HG03442 (cell line): ENCODE data around the gene BAHCC1.

Experiments used
- ATAC-seq: cut with Tn5 transposase; IDR thresholded peaks from one replicate; pipeline ENCODE4 v1.9.1; 2021; ENCODE audit warnings: mild to moderate bottlenecking, moderate library complexity; ENCODE audit not compliant: unreplicated experiment

BAHCC1 gene

DNA sequence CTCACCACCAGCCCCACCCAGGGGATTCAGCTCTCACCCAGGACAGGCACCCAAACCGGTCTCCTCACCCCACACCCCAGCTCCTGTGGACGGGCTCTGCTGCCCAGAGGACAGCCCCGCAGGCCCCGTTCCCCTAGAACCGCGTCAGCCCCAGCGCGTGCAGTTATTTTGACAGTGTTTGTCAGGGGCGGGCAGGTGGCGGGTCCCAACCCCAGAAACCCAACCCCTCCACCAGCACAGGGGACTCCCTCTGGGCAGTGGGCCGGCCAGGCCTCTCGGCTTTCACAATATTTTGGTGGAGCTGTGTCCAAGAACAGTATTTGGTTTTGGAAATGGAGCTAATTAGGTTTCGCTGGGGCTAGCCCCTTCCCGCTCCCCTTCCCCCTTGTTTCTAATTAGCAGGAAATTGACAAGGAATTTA, 44.8 kb downstream of the BAHCC1 start:
- ATAC-seq = no peak

DNA sequence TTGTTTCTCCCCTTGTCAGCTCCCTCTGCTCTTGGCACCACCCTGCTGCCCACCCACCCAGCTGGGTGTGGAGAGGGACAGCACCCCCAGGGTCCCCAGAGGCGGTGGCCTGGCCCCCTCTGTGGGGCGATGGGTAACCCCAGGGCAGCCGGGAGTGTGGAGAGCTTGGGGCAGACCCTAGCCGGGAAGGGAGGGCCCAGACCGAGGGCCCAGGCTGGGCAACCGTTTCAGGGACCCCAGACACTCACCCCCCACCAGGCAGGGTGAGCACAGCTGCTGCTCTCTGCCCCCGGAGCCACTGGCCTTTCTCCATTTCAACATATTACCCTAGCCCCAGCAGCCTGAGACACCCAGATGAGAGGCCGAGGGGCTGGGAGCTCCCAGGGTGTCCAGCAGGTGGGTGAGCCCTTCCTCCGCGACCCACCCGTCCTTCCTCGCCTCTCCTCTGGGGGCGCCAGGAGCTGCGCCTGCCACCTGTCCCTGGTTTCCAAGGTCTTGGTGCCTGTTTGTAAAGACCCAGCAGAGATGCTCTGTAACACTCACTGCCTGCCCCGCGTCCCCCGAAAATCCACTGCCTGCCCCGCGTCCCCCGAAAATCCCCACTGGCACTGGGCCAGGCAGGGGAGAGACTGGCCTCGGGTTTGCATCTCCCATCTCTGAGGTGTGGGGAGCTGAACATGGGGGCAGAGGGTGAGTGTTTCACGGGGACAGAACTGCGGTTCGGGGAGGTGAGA, 45.4 kb downstream of the BAHCC1 start:
- no peak for ATAC-seq

DNA sequence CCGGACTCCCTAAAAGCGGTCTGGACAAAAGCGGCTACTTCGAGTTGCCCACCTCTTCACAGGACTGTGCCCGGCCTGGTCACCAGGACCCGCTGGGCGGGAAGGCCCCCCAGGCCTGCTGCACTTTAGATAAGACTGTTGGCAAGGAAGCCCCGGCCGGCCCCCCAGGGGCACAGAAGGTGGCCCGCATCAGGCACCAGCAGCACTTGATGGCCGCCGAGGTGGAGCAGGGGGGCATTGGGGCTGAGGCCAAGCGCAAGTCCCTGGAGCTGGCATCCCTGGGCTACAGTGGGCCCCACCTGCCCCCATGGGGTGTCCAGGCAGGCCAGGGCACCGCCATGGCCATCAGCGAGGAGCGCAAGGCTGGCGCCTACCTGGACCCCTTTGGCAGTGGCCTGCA, 47.5 kb downstream of the BAHCC1 start:
- ATAC-seq = no peak

DNA sequence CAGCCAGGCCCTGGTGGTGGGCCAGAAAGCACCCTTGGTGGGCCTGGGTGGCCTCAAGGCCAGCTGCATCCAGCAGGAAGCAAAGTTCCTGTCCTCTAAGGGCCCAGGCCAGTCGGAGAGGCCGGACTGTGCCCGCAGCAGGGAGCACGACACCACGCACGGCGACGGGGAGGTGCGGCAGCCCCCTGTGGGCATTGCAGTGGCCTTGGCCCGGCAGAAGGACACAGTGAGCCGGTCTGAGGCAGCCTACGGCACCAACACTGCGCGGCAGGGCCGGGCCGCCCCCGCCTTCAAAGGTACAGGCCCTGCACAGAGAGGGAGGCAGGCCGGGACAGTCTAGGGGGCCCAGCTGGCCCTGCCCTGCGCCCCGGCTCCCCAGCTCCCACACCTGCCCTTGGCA, 48.0 kb downstream of the BAHCC1 start:
- ATAC-seq = no peak

DNA sequence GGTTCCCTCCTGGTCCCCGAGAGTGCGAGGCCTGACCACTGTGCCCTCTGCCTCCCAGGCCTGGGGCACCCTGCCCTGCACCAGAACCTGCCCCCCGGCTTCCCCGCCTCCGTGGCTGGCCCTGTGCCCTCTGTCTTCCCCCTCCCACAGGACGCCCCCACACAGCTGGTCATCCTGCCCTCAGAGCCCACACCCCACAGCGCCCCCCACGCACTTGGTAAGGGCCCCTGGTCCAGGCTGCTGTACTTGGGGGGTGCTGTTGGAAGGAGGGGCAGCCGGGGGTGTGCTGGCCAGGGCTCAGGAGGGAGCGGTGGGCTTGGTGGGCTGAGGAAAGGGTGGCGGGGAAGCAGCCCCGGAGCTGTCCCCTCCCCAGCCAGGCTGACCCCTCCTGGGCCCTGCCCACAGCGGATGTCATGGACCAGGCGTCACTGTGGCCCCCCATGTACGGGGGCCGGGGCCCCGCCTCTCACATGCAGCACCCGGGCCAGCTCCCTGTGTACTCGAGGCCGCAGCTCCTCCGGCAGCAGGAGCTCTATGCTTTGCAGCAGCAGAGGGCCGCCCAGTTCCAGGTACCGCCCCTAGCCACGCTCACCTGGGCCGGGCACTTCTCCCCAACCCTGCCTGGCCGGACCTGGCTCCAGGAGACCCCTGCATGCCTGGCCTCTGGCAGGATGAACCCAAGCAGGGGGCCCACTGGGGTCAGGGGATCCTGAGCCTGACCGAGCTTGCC, 49.5 kb downstream of the BAHCC1 start:
- ATAC-seq = no peak

DNA sequence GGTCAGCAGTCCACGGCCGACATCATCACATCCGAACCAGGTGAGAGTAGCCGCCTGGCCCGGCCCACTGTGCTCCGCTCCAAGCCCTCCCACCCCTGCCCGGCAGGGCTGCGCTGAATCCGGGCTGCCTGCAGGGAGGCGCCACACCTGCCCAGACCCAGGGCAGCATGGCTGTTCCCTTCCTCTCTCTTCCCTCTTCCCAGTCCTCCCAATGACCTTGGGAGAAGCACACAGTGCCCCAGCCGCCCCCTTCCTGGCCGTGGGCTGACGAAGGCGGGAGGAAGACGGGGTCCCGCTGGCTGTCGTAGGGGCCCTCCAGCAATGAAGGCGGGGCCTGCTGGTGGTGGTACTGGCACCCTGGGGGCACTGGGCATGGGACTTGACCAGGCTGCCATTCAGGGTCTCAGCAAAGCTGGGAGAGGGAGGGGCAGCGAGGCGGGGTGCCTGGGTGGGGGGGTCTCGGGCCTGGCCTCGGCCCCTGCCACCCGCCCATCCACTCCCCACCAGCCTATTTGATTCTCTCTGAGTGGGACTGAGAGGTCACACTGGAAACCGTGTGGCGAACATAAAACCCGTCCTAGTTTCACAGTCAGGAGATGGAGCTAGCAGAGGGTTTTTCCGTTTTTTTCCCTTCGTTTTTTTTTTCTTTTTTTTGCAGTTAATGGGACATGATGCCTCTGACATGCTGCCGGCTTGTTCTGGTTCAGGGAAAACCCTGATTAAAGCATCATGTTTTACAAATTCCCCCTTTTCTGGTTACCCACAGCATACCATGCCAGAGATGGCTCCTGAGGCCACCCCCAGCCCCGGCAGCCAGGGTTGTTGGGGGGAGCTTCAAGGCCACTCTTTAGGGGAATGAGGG, 50.6 kb downstream of the BAHCC1 start:
- no peak for ATAC-seq

DNA sequence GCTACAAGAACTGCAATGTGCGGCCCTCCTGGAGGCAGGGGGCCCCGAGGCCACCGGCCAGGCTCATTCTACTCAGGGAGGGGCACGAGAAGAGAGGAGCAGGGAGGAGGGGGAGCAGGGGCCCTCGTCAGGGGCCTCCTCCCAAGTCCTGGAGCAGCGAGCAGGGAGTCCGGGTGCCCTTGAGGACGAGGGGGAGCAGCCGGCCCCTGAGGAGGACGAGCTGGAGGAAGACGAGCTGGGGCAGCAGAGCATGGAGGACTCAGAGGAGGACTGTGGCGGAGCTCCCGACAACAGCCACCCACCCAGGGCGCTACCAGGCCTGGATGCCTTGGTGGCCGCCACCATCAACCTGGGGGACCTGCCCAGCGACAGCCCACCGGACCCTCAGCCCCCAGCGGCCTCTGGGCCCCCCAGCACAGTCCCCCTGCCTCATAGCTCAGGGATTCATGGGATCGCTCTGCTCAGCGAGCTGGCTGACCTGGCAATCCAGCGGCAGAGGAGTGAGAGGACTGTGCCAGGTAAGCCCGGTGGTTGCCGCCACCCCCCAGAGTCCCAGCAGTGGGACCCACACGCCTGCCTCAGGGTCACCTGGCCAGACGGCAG, 52.2 kb downstream of the BAHCC1 start:
- ATAC-seq = no peak

DNA sequence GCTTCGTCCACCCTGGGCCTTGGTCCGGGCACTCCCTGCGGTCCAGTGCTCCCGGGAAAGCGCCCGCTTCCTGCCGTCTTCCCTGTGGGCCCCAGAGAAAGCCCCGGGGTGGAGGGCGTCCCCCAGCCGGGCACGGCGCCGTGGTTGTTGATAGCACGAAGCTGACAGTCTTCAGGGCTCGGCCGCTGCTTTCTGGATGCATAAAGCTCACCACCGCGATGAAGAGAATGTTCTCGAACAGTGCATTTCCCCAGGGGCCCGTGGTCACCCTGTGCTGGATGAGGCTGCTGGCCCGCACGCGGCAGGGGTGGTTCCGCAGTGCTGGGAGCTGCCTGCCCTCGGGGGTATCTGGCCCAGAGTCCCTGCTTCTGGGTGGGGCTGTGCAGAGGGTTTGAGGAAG, 53.2 kb downstream of the BAHCC1 start:
- ATAC-seq = no peak

DNA sequence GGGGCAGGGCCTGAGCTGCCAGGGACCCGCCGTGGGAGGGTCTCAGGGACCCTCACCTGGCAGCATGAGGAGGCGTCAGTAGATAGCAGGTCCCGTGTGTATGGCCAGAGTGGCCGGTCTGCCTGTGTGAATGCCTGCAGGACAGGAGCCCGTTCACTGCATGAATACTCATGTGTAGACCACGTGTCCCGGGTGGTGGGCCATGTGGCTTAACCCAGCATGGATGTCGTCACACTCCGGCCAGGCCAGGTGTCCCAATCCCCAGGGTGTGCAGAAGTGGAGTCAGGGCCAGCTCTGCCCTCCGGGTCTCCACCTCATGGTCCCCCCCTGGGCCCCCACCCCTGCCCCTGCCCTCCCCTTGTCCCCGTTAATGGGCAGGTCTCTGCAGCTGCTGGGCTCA, 53.7 kb downstream of the BAHCC1 start:
- no peak for ATAC-seq

DNA sequence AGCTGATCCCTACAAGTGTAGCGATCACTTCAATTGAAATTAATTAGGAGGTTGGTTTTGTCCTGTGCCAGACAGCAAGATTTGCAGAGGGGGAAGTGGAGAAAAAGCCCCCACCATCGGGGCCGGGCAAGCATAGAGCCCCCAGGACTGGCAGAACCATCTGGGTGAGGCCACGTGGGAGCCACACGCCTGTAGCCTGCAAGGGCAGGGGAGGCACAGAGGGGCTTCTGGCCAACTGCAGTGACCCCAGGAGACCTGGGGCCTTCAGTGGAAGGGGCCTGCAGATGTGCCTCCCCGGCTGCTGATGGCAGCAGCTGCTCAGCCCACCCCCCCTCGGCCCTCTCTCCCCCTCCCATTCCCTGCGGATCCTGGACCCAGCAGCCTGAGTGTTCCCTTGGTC, 54.1 kb downstream of the BAHCC1 start:
- ATAC-seq = no peak

DNA sequence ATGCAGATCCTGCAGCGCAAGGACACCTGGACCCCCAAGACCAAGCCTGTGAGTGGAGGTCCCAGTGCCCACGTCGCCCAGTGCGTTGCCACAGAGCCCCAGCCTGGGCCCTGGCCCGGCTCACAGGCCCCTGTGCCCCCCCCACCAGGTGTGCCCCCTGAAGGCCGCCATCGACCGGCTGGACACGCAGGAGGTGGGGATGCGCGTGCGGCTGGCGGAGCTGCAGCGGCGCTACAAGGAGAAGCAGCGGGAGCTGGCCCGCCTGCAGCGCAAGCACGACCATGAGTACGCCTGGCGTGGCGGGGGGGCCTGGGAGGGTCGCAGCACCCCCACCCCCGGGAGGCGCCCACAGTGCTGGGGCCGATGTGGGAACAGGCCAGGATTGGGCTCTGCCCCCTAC, 56.6 kb downstream of the BAHCC1 start:
- ATAC-seq = no peak

DNA sequence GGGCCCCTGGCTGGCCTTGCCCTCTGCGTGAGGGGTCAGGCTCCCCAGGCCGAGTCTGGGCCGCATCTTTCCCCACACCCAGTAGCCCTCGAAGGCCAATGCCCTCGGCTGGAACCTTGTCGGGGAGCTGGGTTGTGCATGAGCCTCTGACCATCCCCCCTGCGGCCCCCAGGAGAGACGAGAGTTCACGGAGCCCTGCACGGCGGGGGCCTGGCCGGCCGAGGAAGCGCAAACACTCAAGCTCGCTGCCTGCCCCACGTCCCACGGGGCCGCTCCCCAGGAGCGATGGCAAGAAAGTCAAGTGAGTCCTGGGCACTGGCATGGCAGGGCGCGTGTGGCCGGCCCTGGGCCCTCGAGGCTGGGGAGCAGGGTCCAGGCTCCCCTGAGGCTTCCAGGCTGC, 57.3 kb downstream of the BAHCC1 start:
- ATAC-seq = no peak

DNA sequence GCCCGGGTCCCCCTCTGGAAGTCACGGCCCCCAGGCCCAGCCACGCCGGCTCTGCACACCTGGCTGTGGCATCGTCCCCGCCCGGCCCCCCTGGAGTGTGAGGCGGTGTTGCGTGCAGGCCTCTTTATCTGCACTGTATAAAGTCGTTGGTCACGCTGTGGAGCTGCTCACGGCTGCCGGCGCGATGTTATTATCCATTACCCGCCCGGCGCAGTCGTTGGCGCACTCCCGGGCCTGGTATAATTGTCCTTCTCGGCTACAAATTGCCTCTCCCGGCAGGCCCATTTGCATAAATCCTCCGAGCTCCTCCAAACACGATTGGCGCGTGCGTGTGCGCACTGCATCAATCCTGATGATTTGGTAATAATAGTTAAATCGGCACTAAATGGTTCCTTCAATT, 57.8 kb downstream of the BAHCC1 start:
- no peak for ATAC-seq

DNA sequence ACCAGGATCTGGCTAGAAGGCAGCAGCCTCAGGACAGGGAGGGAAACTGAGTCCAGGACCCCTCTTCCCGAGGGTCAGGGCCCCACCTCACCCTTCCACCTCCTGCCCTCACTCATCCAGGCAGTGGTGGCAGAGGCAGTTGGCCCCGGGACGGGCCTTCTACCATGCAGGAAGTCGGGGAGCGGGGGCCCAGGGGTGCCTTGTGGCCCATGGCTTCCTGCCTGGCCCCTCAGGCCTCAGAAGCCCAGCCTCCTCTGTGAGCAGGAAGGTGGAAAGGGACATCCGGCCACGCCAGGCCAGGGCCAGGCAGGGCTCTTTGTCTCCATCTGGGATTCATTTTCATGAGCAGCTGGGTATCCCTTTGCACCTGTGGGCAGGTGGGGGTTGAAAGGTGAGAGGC, 58.5 kb downstream of the BAHCC1 start:
- no peak for ATAC-seq

DNA sequence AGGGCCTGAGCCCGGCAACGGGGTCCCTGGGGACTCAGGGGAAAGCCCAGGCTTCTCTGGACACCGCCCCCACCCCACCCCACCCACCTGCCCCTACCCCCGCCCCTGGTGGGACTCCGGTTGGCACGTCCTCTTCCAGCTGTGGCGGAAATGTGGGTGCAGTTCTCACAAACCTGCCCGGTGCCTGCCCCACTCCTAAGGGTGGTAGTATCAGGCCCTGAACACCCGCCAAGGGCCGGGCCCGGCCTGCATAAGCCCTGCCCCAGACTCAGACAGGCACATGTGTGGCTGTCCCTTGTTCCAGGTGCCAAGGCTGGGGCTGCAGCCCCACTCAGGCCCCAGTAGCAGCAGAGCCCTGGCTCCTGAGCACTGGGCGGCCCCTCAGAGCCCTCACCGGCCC, 59.2 kb downstream of the BAHCC1 start:
- ATAC-seq = no peak

DNA sequence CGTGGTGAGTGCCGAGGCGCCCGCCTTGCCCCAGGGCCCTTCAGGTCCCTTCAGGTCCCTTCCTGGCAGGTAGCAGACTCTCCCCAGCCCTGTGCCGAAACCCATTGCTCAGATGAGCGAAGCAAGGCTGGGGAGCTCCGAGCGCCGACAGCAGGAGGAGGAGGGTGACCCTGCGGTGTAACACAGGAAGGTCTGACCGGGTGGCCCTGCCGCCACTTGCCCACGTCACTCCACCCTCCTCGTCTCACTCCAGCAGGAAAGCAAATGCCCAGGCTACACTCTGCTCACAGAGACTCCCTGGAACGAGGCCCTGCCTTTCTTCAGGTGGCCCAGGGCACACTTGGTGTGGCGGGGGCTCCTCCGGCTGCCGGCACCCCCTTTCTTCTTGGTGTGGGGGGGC, 60.1 kb downstream of the BAHCC1 start:
- ATAC-seq = no peak

DNA sequence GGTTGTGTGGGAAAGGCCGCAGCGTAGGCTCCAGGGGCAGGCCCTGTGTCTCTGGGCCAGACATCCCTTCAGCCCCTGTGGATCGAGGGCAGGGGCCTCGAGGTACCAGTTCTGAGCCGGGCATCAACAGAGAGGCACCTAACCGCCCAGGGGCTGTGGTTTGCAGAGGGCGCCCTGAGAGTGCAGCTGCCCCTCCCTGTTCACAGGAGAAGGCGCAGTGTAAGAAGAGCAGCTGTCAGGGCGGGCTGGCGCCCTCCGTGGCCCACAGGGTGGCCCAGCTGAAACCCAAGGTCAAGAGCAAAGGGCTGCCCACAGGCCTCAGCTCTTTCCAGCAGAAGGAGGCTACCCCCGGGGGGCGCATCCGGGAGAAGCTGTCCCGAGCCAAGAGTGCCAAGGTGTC, 60.8 kb downstream of the BAHCC1 start:
- no peak for ATAC-seq

DNA sequence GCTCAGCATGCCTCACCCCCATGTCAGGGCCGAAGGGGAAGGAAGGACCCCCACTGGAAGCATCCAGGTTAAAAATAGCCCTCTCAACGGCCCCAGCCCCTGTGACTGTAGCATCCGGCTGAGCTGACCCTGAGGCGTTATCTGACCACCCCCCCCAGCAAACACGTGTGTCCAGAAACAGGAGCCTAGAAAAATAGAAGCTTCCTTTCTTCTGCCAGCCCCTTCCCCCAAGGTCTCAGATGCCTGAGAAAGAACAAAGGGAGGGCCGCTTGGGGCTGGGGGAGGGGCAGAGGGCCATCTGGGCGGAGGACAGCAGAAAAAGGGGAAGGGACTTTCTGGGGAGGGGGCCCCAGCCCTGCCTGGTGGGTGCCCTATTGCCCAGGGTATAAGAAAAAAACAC, 61.5 kb downstream of the BAHCC1 start:
- ATAC-seq = no peak

DNA sequence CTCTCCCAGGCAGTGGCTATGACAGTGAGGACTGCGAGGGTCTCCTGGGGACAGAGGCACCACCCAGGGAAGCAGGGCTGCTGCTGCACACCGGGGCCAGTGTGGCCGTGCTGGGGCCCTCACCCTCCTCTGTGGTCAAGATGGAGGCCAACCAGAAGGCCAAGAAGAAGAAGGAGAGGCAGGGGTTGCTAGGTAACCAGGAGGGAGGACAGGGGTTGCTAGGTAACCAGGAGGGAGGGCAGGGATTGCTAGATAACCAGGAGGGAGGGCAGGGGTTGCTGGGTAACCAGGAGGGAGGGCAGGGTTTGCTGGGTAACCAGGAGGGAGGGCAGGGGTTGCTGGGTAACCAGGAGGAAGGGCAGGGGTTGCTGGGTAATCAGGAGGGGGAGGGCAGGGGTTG, 62.1 kb downstream of the BAHCC1 start:
- ATAC-seq = no peak

DNA sequence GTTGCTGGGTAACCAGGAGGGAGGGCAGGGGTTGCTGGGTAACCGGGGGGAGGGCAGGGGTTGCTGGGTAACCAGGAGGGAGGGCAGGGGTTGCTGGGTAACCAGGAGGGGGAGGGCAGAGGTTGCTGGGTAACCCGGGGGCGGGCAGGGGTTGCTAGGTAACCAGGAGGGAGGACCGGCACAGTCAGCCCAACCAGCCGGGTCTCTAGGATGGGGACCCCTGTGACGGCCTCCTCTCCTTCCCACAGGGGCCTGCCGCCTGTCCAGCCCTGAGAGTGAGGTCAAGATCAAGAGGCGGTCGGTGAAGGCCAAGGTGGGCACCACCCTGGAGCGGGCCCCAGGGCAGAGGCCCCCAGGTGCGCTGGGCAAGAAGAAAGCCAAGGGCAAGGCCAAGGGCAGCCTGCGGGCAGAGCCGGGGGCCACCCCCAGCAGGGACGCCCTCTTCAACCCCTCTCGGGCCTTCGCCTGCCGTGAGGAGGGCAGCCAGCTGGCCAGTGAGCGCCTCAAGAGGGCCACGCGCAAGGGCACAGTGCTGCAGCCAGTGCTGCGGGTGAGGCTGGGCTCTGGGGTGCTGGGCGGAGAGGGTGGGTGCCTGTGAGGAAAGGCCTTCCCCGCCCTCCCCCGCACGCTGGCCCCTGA, 62.8 kb downstream of the BAHCC1 start:
- ATAC-seq = no peak

DNA sequence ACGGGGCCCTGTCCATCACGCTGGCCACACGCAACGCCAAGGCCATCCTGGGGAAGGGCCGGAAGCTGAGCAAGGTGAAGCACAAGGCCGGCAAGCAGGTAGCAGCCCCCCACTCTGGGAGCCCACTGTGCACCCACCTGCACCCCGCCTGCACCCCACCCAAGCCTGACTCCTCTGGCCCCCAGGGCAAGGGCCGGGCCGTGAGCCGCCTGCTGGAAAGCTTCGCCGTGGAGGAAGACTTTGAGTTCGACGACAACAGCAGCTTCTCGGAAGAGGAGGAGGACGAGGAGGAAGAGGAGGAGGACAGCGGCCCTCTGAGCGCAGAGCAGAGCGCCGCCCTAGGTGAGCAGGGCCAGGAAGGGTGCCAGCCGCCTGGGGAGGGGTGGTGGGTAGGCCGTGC, 63.4 kb downstream of the BAHCC1 start:
- ATAC-seq = no peak
